Posterior vena cava (tissue), 2 donors: Measurements from ENCODE around the gene SEPSECS. TPM values are rescaled to one million over a fixed set of nuclear protein-coding genes. Genes with fewer than 3 reads are reported as not detected.

Experiments used
- total RNA-seq, 2 donors: library from RNA; stranded (reverse); fragmentation: NEBNext Ultra II Directional; extraction: Animal tissue kit (Norgen Biotek cat#: 25700); gene quantifications; one replicate each; pipeline ENCODE4 v1.2.1, GENCODE V29; 2021
- donor health status: DM: yes; HTN: yes; CAD: no.
- donor health status: DM: yes; HTN: yes; CAD: no.

Gene SEPSECS
- total RNA-seq, 2 donors from 2014 or later, result 5.8 to 5.9 TPM

Other genes with a start within 250 kb of the SEPSECS start
- gene CCDC149, start 247.4 kb downstream of the SEPSECS start, total RNA-seq, result 10 to 100 TPM; 30.9 to 36.4 TPM
- gene LGI2, start 129.5 kb downstream of the SEPSECS start, total RNA-seq, result 10 to 100 TPM; 26.9 to 52.3 TPM
- 10 to 100 TPM; 11.5 to 24.4 TPM for gene PI4K2B, start 73.6 kb upstream of the SEPSECS start, total RNA-seq
- 1 to 10 TPM; 8.6 to 9.7 TPM for gene ZCCHC4, start 152.3 kb upstream of the SEPSECS start, total RNA-seq
- gene ANAPC4, start 216.8 kb upstream of the SEPSECS start, total RNA-seq, result 10 to 100 TPM; 23.3 to 26.1 TPM